Renal cortex interstitium (tissue), 11 donors: Measurements from ENCODE around the gene LAMA5. TPM values are rescaled to one million over a fixed set of nuclear protein-coding genes. Genes with fewer than 3 reads are reported as not detected.
"Not testable (repeated sequence)": the region's sequence is repeated elsewhere in the genome, so short reads cannot be mapped to it uniquely, and the experiment has no call there.

Source experiments
- DNase-seq, 11 donors: peaks; one replicate each; pipeline ENCODE4 v3.0.0-alpha.2; 2013; ENCODE audit warnings: low read depth in 9 of 11, low spot score in 4 of 11; ENCODE audit errors: extremely low read depth in 1 of 11
- polyA plus RNA-seq, 3 donors: library from polyadenylated mRNA; unstranded; fragments of 120-200 nt; gene quantifications; one replicate each; pipeline ENCODE4 v1.2.1, GENCODE V29; 2013; ENCODE audit not compliant: insufficient read length in 3 of 3

Gene LAMA5
- polyA plus RNA-seq, 3 donors = 101 to 184 (median 167) TPM

- no peak for DNase-seq
Observed at GRCh38 chr20:62377615-62378178, 10.6 kb upstream of the LAMA5 start.

DNA sequence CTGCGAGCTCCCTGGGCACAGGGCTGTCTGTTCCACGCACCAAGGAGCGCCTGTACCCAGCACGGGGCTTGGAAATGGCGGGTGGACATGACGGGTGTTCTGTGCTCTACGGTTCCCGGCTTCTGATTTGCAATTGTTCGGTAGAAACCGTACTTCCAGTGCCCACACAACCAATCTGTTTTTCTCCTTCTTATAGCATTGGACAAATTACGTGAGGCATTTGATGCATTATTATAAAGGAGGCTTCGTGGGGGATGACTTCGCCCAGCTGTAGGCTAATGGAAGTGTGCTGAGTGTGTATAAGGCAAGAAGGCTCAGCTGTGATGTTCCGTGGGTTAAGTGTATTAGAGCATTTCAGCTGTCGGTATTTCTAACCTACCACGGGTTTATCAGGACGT is 10.0 kb upstream of the LAMA5 start:
- no peak for DNase-seq

DNA sequence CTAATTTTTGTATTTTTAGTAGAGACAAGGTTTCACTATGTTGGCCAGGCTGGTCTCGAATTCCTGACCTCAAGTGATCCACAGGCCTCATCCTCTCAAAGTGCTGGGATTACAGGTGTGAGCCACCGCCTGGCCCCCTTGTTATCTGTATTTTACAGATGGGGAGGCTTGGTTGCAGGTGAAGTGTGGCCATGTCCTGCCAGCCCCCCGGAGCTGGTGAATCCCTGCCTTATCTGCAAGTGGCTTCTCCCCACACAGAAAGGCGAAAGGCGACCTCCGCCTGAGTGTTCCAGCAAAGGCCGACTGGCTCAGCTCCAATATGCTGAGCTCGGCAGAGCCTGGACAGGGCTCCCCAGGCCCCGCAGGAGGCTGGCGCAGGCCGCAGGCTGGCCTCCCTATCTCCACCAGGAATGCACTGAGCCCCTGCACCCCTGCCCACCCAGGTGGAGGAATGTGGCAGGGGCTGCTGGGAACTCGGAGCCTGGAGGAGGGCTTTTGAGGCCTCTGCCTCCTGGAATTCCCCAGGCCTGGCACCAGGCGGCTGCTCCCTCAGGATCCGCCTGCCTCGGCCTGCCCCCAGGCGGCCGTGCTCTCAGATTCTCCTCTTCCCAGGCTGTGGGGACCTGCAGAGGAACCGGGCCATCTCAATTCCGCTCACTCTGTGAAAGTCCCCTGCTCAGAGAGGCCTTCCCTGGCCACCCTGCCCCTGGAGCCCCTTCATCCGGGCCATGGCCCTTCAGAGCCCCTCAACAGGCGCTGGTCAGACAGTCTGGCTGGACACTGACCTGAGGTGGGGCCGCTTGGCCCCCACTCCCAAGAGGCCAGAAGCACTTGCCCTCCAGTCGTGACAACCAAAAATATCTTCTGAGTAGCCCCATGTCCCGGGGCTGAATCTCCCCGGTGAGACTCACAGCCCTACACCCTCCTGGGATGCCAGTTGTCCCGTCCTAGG is 9.3 kb upstream of the LAMA5 start:
- peak in 3 of 11 donors; percentile 62 to 78 (median 67) for DNase-seq

- DNase-seq = no peak
Observed at GRCh38 chr20:62374331-62375152, 7.4 kb upstream of the LAMA5 start.

- DNase-seq = not testable (repeated sequence)
Observed at GRCh38 chr20:62373631-62374179, 6.6 kb upstream of the LAMA5 start.

DNA sequence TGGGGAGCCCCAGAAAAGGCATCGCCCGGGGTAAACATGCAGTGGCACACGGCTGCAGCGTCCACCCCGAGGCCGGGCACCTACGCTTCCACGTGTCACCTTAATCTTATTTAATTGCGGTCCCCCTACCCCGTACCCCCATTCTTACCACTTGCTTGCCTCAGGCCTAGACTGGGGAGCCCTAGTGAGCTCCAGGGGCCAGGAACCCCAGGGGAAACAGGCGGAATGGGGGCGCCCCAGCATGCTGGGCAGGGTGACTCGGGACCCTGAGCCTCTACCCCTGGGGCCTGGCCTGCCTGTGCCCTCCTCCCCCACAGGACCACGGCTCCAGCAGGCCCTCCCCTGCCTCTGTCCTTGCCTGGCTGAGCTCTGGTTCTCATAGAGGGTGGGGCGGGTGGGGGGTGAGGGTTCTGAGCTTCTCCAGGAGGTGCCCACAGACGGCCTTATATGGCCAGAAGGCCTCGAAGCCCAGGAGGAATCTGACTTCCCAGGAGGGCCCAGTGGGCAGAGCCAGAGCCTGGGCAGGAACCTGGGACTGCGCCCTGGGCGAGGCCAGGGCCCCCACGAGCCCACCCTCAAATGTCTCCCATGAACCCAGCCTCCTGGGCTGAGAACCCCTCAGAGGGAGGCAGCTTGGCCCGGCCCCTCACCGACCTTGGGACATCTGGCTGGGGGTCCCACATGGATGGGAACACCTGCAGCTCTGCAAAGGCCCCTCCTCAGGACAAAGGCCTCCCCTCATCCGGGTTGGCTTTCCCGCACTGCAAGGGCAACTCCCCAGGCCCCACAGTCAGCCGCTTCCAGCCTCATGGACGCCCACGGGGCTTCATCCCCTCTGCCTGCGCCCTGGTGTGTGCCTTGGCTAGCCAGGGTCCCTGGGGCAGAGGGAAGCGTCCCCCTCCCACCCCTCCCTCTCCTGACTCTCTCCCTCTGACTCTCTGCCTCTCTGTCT is 5.2 kb upstream of the LAMA5 start:
- no peak for DNase-seq

DNA sequence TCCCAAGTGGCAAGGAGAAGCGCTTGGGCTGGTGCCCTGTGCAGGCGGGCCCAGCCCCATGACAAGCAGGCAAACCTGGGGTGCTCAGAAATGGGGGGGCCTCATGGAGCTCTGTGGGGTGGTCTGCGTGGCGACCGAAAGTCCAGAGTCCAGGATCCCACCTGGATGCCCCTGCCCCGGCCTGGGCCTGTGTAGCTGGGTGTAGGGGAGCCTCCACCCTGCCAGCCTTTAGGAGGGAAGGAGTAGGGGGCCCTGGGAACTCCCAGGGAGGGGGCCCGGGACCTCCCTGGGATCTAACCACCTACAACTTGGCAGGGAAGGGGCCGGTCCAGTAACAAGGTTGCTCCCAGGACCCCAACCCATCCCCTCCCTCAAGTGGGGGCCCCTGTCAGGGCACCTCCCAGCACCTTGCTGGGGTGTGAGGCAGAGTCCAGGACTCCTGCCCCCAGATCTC is 4.5 kb upstream of the LAMA5 start:
- no peak for DNase-seq

DNA sequence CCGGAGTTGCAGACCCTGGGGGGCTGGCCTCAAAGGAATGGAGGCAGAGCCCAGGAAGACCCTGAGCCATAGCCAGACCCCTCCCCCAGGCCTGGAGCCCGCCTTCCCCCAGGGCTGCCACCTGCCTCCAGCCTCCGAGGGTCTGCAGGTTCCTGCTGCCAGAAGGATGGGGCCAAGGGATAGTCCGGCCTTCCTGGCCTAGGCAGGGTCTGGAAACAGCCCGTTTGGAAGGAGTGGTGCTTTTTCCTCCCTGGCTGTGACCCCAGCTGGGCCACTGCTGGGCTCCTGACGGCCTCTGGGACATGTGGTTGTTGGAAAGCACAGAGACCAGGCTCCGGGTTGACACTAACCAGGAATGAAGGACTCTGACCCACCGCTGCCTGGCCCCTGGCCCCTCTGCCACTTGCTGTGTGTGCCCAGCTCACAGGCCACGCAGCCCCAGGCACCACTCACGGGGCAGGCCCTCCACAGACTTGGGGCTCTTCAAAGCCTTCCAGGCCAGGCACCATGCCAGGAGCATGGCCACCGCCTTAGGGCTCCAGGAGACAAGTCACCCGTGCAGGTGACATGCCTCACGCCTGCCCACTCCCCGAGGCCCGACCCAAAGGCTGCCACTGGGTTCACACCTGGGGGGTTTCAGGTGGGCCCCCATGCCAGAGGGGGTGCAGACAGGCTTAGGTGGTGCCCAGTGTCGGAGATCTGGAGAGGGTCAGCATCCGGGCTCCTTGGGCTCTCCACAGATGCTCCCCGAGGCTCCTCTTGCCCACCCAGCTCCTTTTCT is 3.9 kb upstream of the LAMA5 start:
- no peak for DNase-seq

- no peak for DNase-seq
Observed at GRCh38 chr20:62370115-62370806, 3.1 kb upstream of the LAMA5 start.

DNA sequence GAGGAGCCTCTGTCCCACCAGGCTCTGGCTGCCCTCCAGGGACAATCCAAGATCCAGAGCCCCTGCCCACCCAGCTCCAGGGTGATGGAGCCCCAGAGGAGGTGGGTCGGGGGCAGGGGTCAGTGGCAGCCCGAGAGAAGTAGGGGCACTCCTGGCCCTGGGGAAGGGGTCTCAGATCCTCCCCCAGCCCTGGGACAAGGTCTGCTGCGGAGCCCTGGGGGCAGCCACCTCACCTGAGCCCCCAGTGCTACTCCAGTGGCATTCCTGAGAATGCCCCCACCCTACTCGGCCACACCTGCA is 2.7 kb upstream of the LAMA5 start:
- no peak for DNase-seq

- no peak for DNase-seq
Observed at GRCh38 chr20:62368976-62369814, 2.1 kb upstream of the LAMA5 start.

GRCh38 chr20:62368392-62368975 is 1.4 kb upstream of the LAMA5 start:
- DNase-seq = no peak

DNA sequence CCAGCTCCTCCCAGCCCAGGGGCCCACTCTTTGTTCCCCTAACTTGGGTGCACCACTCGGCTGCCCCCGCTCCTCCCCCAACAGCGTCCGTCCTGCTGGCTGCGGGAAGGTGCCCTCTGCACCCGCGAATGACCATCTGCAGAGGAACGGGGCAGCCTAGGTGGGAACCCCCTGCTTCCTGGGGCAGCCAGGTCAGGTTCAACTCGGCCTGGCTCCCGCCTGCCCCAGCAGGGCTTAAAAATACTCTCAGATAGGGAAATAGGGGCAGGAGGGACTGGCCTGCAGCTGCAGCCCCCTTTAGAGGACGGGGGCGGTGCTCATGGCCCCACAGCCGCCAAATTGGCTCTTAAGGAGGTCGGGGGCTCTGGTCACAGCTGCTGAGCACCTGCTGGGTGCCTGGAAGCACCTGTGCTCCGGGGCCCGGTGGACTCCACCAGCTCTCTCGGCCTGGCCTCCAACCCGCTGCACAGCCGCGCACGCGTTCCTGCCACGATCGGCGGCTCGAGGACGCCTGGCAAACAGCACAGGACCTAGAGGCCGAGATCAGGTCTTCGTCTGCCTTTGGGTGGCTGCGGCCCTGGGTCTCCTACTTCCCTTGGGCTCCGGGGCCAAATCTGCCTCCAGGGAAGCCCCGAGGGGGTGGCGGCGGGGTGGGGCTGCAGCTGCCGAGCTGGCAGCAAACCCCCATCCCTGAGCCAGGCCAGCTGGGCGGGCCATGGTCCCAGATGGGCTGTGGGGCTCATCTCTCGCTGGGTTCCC is 700 bp upstream of the LAMA5 start:
- no peak for DNase-seq

DNA sequence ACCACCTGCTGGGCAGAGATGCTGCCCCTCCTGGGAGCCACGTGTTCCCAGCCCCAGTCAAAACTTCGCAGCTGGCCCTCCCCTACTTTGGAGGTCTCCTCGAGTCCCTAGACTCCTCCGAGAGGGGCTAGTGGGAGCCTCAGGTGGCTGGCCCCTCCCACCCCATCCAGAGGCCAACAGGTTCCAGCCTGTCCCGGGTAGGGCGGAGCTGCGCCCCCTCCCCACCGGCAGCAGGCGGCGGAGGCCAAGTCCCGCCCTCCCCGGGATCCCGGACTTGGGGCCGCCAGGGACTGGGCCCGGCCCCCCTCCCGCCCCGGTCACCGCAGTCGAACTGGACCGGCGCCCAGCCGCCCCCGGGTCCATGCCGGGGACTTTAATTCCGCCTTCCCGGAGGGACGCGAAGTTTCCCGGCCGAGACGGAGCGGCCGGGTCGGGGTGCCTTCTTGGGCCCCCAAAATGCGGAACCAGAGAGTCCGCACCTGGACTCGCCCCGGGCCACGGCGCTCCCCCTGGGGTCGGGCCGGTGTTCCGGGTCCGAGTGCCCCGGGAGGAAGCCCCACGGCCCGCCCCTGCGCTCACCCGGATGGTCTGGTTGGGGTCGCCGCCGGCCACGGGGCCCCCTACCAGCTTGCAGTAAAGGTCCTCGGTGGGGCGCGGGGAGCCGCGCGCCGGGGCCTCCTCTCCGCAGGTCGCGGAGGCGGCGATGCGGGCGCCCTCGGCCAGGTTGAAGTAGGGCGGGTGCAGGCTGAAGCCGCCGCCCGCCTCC is 559 bp downstream of the LAMA5 start:
- DNase-seq = no peak
